Endodermal cell (in vitro differentiated cells): ENCODE measurements around the gene GTF2H1. TPM values are rescaled to one million over a fixed set of nuclear protein-coding genes. Genes with fewer than 3 reads are reported as not detected.

Source experiments
- DNase-seq: peaks from one replicate; pipeline ENCODE4 v3.0.0-alpha.2; 2017
- H3K27ac ChIP-seq: 2 replicates; pipeline ENCODE4 v1.5.1; 2013; ENCODE audit warnings: mild to moderate bottlenecking, low read depth, low read length, moderate library complexity
- H3K27me3 ChIP-seq: 2 replicates; pipeline ENCODE4 v1.6.1; 2013; ENCODE audit warnings: mild to moderate bottlenecking, low read length, moderate library complexity; ENCODE audit not compliant: insufficient read depth, control insufficient read depth, poor library complexity, severe bottlenecking
- H3K36me3 ChIP-seq: 2 replicates; pipeline ENCODE4 v1.7.0; 2013; ENCODE audit warnings: mild to moderate bottlenecking, low read length, moderate library complexity; ENCODE audit not compliant: control insufficient read depth, insufficient read depth
- H3K4me1 ChIP-seq: one replicate; pipeline ENCODE4 v1.7.0; 2013; ENCODE audit warnings: low read length; ENCODE audit not compliant: control insufficient read depth, insufficient read depth
- H3K4me3 ChIP-seq: 2 replicates; pipeline ENCODE4 v1.5.1; 2013; ENCODE audit warnings: mild to moderate bottlenecking, low read length, moderate library complexity
- H3K9ac ChIP-seq: 2 replicates; pipeline ENCODE4 v1.6.1; 2013; ENCODE audit warnings: mild to moderate bottlenecking, low read length, moderate library complexity; ENCODE audit not compliant: poor library complexity, severe bottlenecking; ENCODE audit errors: extremely low read depth
- H3K9me3 ChIP-seq: 2 replicates; pipeline ENCODE4 v1.6.1; 2013; ENCODE audit warnings: mild to moderate bottlenecking, low read length, moderate library complexity; ENCODE audit not compliant: control insufficient read depth
- H3K27ac Mint-ChIP-seq: 2 replicates; pipeline ENCODE4 v1.8.0; 2020; ENCODE audit warnings: mixed read lengths
- H3K27me3 Mint-ChIP-seq: 2 replicates; pipeline ENCODE4 v1.8.0; 2021; ENCODE audit warnings: mild to moderate bottlenecking, mixed read lengths; ENCODE audit not compliant: insufficient read depth
- H3K36me3 Mint-ChIP-seq: 2 replicates; pipeline ENCODE4 v1.8.0; 2020; ENCODE audit warnings: low read depth, mixed read lengths
- H3K4me1 Mint-ChIP-seq: 2 replicates; pipeline ENCODE4 v1.8.0; 2020; ENCODE audit warnings: mixed read lengths
- H3K4me3 Mint-ChIP-seq: 2 replicates; pipeline ENCODE4 v1.8.0; 2020; ENCODE audit warnings: mild to moderate bottlenecking, moderate library complexity, mixed read lengths
- H3K9me3 Mint-ChIP-seq: 2 replicates; pipeline ENCODE4 v1.8.0; 2020; ENCODE audit warnings: mild to moderate bottlenecking, mixed read lengths
- CTCF ChIP-seq: fragments of 200-600 bp; sonication (generic); conservative IDR thresholded peaks from 2 replicates; pipeline ENCODE4 v1.5.0; 2021; ENCODE audit warnings: antibody characterized with exemption, mild to moderate bottlenecking
- WGBS, 2 experiments: methylation state at CpG; one replicate each; pipeline versions ENCODE4 v1.1.5 to v1.1.7; 2013; ENCODE audit warnings: missing lambda C conversion rate in 2 of 2, mixed read lengths in 1 of 2; ENCODE audit not compliant: insufficient coverage in 1 of 2, insufficient read length in 1 of 2; 5-methylcytosine and 5-hydroxymethylcytosine counted together
- total RNA-seq, 2 donors: library from RNA; stranded (reverse); fragmentation: NEBNext Ultra II Directional in 1 of 2; extraction: Animal tissue kit (Norgen Biotek cat#: 25700) in 1 of 2; gene quantifications; 2 replicates in 1 of 2; 3 replicates in 1 of 2; pipeline ENCODE4 v1.2.1, GENCODE V29; 2021

The GTF2H1 gene
- total RNA-seq, 2 donors from 2014 or later, result 25.7 to 31.5 TPM

- peaks cover 7% of the 10 kb centered on the region for H3K4me1 ChIP-seq
- TF ChIP-seq CTCF, result no peak
- 58% methylated on average over 2 of the region's 2 CpGs; no CpG with 5 or more reads in 1 of the 2 experiments for WGBS, 2 experiments
Observed at GRCh38 chr11:18379201-18379600, 56.8 kb downstream of the GTF2H1 start.

GRCh38 chr11:18383388-18384156 lies 61.2 kb downstream of the GTF2H1 start:
- WGBS, 2 experiments, result 64% methylated on average over 4 to 9 of the region's 9 CpGs
- Mint-ChIP-seq H3K4me3 (no peak overlapping the region), H3K4me1 (peaks cover 18% of the 10 kb centered on the region), H3K27ac (peak overlapping the region; percentile 56), H3K36me3 (no peaks in the 10 kb centered on the region), H3K27me3 (peaks cover 2% of the 10 kb centered on the region), H3K9me3 (no peaks in the 10 kb centered on the region)
- H3K9ac ChIP-seq, result no peak overlapping the region
- no peak overlapping the region for H3K4me3 ChIP-seq
- peak; percentile 75 for DNase-seq
- H3K27ac ChIP-seq, result peak overlapping the region; percentile 29
- H3K9me3 ChIP-seq, result no peaks in the 10 kb centered on the region
- peaks cover 11% of the 10 kb centered on the region for H3K4me1 ChIP-seq
- TF ChIP-seq CTCF, result no peak
- H3K36me3 ChIP-seq, result no peaks in the 10 kb centered on the region
- no peaks in the 10 kb centered on the region for H3K27me3 ChIP-seq

More at GRCh38 chr11:18379201-18379600, 56.8 kb downstream of the GTF2H1 start:
- Histone ChIP-seq H3K36me3 (no peaks in the 10 kb centered on the region), H3K27me3 (no peaks in the 10 kb centered on the region), H3K27ac (no peak overlapping the region), H3K9ac (no peak overlapping the region), H3K9me3 (no peaks in the 10 kb centered on the region), H3K4me3 (no peak overlapping the region)
- no peak for DNase-seq
- Mint-ChIP-seq H3K27ac (no peak overlapping the region), H3K36me3 (no peaks in the 10 kb centered on the region), H3K9me3 (no peaks in the 10 kb centered on the region), H3K27me3 (no peaks in the 10 kb centered on the region), H3K4me1 (peaks cover 14% of the 10 kb centered on the region), H3K4me3 (no peak overlapping the region)

- H3K27me3 ChIP-seq, result no peaks in the 10 kb centered on the region
- Mint-ChIP-seq H3K36me3 (no peaks in the 10 kb centered on the region), H3K9me3 (no peaks in the 10 kb centered on the region), H3K27ac (peak overlapping the region; percentile 58), H3K4me1 (peaks cover 18% of the 10 kb centered on the region), H3K4me3 (no peak overlapping the region), H3K27me3 (peaks cover 2% of the 10 kb centered on the region)
- H3K9me3 ChIP-seq, result no peaks in the 10 kb centered on the region
- H3K27ac ChIP-seq, result peak overlapping the region; percentile 29
- no peak overlapping the region for H3K9ac ChIP-seq
- no peak overlapping the region for H3K4me3 ChIP-seq
- no peaks in the 10 kb centered on the region for H3K36me3 ChIP-seq
- TF ChIP-seq CTCF, result no peak
- 93 to 95% methylated on average over 3 of the region's 3 CpGs for WGBS, 2 experiments
- H3K4me1 ChIP-seq, result peaks cover 11% of the 10 kb centered on the region
- peak; percentile 54 for DNase-seq
Observed at GRCh38 chr11:18384157-18384641, 61.8 kb downstream of the GTF2H1 start.
